Measurements from ENCODE around the gene CDH4. TPM values are rescaled to one million over a fixed set of nuclear protein-coding genes. Genes with fewer than 3 reads are reported as not detected.

CDH4 gene
- total and polyA plus RNA-seq, 2 of the 4 experiments (the other 2 are of a cell fraction) = 1.6 to 3.5 TPM

- no peak overlapping the region for H3K4me2 ChIP-seq (ENCODE audit: low read depth, low read length)
- in situ Hi-C loops (cut with MboI; ENCODE audit: low sequenced_read_pairs) (loop anchor here (25.0 kb wide), 1 partner anchor 632 kb away; no protein-coding TSS in a partner anchor), intact Hi-C loops (cut with micrococcal nuclease) (loop anchor here (10.0 kb wide), 1 partner anchor 1200 kb away; no protein-coding TSS in a partner anchor), dilution Hi-C loops (cut with HindIII; ENCODE audit: low sequenced_read_pairs, unreplicated experiment) (no loop called here)
- 0 out of 2 replicates have a peak, but pooled peaks cover 2% of the 10 kb centered on the region for H3K9me1 ChIP-seq (ENCODE audit: insufficient read depth, low read length)
- H3K9me3 ChIP-seq (ENCODE audit: control insufficient read depth, insufficient read depth, low read length) = peaks cover 3% of the 10 kb centered on the region
- no TSS peak for BruUV-seq (replicated peaks)
- DNase-seq (peak; percentile 57), ATAC-seq (ENCODE audit: low read depth) (no peak)
- H3K56ac ChIP-seq (ENCODE audit: extremely low read depth, insufficient read depth, low read length) = no peak overlapping the region; the same call in 1 of the 2 replicates
- H2AK5ac ChIP-seq (ENCODE audit: low read depth, low read length) = peak overlapping the region; percentile 38; the same call in 1 of the 2 replicates
- H3K27ac ChIP-seq (ENCODE audit: insufficient read depth, low read length) = no peak overlapping the region
- H3K14ac ChIP-seq (replicated peaks; ENCODE audit: low read depth, low read length) = no peak overlapping the region; the same call in 1 of the 2 replicates
- H2AK9ac ChIP-seq (replicated peaks; ENCODE audit: low read depth, low read length, poor library complexity) = no peak overlapping the region
- no peak overlapping the region for H2AFZ ChIP-seq (replicated peaks; ENCODE audit: low read length, poor library complexity)
- no peaks in the 10 kb centered on the region for H4K20me1 ChIP-seq (ENCODE audit: insufficient read depth, low read length)
- H3K4me1 ChIP-seq (ENCODE audit: control insufficient read depth, insufficient read depth, low read length) = peaks cover 6% of the 10 kb centered on the region; the same call in 1 of the 2 replicates
- peaks cover 1% of the 10 kb centered on the region; the same call in 1 of the 2 replicates for H3K36me3 ChIP-seq (ENCODE audit: control insufficient read depth, insufficient read depth, low read length)
- no peak overlapping the region for H3K9ac ChIP-seq (ENCODE audit: low read depth, low read length)
- peak overlapping the region; percentile 35; the same call in 1 of the 2 replicates for H3K23ac ChIP-seq (ENCODE audit: low read depth, low read length)
- peaks cover 6 to 9% of the 10 kb centered on the region in 2 experiments; a peak in 1 of 4 replicates for H3K79me1 ChIP-seq (ENCODE audit: low read depth in 1 of 2, low read length in 2 of 2)
- H3K27me3 ChIP-seq (ENCODE audit: control insufficient read depth, insufficient read depth, low read length) = peaks cover 13% of the 10 kb centered on the region
- H4K91ac ChIP-seq (ENCODE audit: insufficient read depth, low read depth, low read length) = no peak overlapping the region
- 25% methylated on average over 2 of the region's 11 CpGs; no CpG with 5 or more reads in 1 of the 2 experiments for WGBS, 2 experiments (ENCODE audit: extremely low coverage in 2 of 2, insufficient read length in 1 of 2)
- no peak overlapping the region for H3K4ac ChIP-seq (ENCODE audit: low read depth, low read length)
- H2BK120ac ChIP-seq (ENCODE audit: low read depth, low read length) = 0 out of 2 replicates have a peak overlapping the region, but pooled peaks have one; percentile 35
- no peak overlapping the region for H4K5ac ChIP-seq (ENCODE audit: low read depth, low read length)
- H3K4me3 ChIP-seq (ENCODE audit: insufficient read depth, low read depth, low read length) = no peak overlapping the region
- H4K8ac ChIP-seq (ENCODE audit: low read depth in 2 of 2, low read length in 2 of 2) = peak overlapping the region in 1 of 2 experiments; percentile 50; a peak in 1 of 4 replicates
- H2BK5ac ChIP-seq (ENCODE audit: low read depth, low read length, poor library complexity, severe bottlenecking) = no peak overlapping the region
- peak overlapping the region; percentile 67; the same call in 1 of the 2 replicates for H2BK20ac ChIP-seq (ENCODE audit: low read depth, low read length)
- CTCF ChIA-PET = interaction anchor here (1.5 kb wide), 1 partner anchor 8 kb away, joined by 4 read pairs; no protein-coding TSS in a partner anchor
- POLR2A ChIA-PET (ENCODE audit: unreplicated experiment) = no interaction called here
- H2BK15ac ChIP-seq (ENCODE audit: low read depth, low read length) = no peak overlapping the region
- no peak overlapping the region for H3K18ac ChIP-seq (ENCODE audit: low read depth, low read length)
- TF ChIP-seq BHLHE40 (IDR thresholded peaks at IDR 0.05; ENCODE audit: low read depth, low read length) (no peak), ELK1 (IDR thresholded peaks at IDR 0.05; ENCODE audit: borderline replicate concordance, low read depth, low read length) (no peak), CHD1 (IDR thresholded peaks at IDR 0.05; ENCODE audit: low read depth, low read length) (no peak), CEBPB (IDR thresholded peaks at IDR 0.05; ENCODE audit: low read depth, low read length) (peak; percentile 59), CTCF (conservative IDR thresholded peaks at IDR 0.05; ENCODE audit: low read depth, low read length) (no peak), MAFK (IDR thresholded peaks at IDR 0.05; ENCODE audit: low read depth, low read length) (no peak), RAD21 (IDR thresholded peaks at IDR 0.05; ENCODE audit: low read length) (no peak), FOS (IDR thresholded peaks at IDR 0.05; ENCODE audit: low read depth, low read length) (0 out of 2 replicates have a peak, but pooled peaks have one; percentile 5), POLR2A (IDR thresholded peaks at IDR 0.05; ENCODE audit: low read depth, low read length) (no peak), RFX5 (IDR thresholded peaks at IDR 0.05; ENCODE audit: low read depth, low read length) (no peak), NFE2L2 (IDR thresholded peaks at IDR 0.05; ENCODE audit: low read depth, low read length) (no peak), SMC3 (IDR thresholded peaks at IDR 0.05; ENCODE audit: low read depth, low read length) (no peak), MXI1 (IDR thresholded peaks at IDR 0.05; ENCODE audit: borderline replicate concordance, low read depth, low read length) (no peak), RCOR1 (IDR thresholded peaks at IDR 0.05; ENCODE audit: insufficient replicate concordance, low read length) (no peak)
Measured at GRCh38 chr20:61254881-61255626, 3.0 kb downstream of the CDH4 start.

All from IMR-90 (cell line).